Type B pancreatic cell (in vitro differentiated cells): Measurements from ENCODE around the gene WNK2. TPM values are rescaled to one million over a fixed set of nuclear protein-coding genes. Genes with fewer than 3 reads are reported as not detected.

Source experiments
- DNase-seq: peaks from one replicate; pipeline ENCODE4 v3.0.0; 2021; ENCODE audit warnings: mixed read lengths; ENCODE audit not compliant: unreplicated experiment; ENCODE audit errors: extremely low spot score
- H3K27ac Mint-ChIP-seq: 2 replicates; pipeline ENCODE4 v1.8.0; 2021; ENCODE audit warnings: mild to moderate bottlenecking, mixed read lengths
- H3K27me3 Mint-ChIP-seq: 2 replicates; pipeline ENCODE4 v1.8.0; 2021; ENCODE audit warnings: mixed read lengths
- H3K36me3 Mint-ChIP-seq: 2 replicates; pipeline ENCODE4 v1.8.0; 2021; ENCODE audit warnings: mixed read lengths
- H3K4me1 Mint-ChIP-seq: one replicate; pipeline ENCODE4 v1.8.0; 2021; ENCODE audit warnings: mixed read lengths; ENCODE audit not compliant: unreplicated experiment
- H3K4me3 Mint-ChIP-seq: 2 replicates; pipeline ENCODE4 v1.8.0; 2021; ENCODE audit warnings: mild to moderate bottlenecking, mixed read lengths
- H3K9me3 Mint-ChIP-seq: 2 replicates; pipeline ENCODE4 v1.8.0; 2021; ENCODE audit warnings: mixed read lengths
- CTCF ChIP-seq: fragments of 200-600 bp; sonication (generic); conservative IDR thresholded peaks from 2 replicates; pipeline ENCODE4 v1.5.0; 2021; ENCODE audit warnings: antibody characterized with exemption, mild to moderate bottlenecking
- total RNA-seq: library from RNA; stranded (reverse); gene quantifications from 2 replicates; pipeline ENCODE4 v1.2.1, GENCODE V29; 2021; ENCODE audit warnings: low replicate concordance

The WNK2 gene
- total RNA-seq, 1 donor from 2014 or later = 75.5 TPM

- H3K27ac Mint-ChIP-seq = no peak overlapping the region
- H3K4me3 Mint-ChIP-seq = no peak overlapping the region
- TF ChIP-seq CTCF = peak; percentile 80
- no peaks in the 10 kb centered on the region for H3K36me3 Mint-ChIP-seq
- H3K27me3 Mint-ChIP-seq = no peaks in the 10 kb centered on the region
- peaks cover 6% of the 10 kb centered on the region for H3K4me1 Mint-ChIP-seq
- H3K9me3 Mint-ChIP-seq = no peaks in the 10 kb centered on the region
- peak; percentile 72 for DNase-seq
Measured at GRCh38 chr9:93304574-93305496, 120.9 kb downstream of the WNK2 start.

- no peak for TF ChIP-seq CTCF
Measured at GRCh38 chr9:93305497-93306020, 121.6 kb downstream of the WNK2 start.

GRCh38 chr9:93306081-93306480, 122.1 kb downstream of the WNK2 start:
- no peak for TF ChIP-seq CTCF
- DNase-seq = peak; percentile 43
- Mint-ChIP-seq H3K36me3 (peaks cover 6% of the 10 kb centered on the region), H3K4me1 (peaks cover under 1% of the 10 kb centered on the region), H3K4me3 (no peak overlapping the region), H3K9me3 (no peaks in the 10 kb centered on the region), H3K27me3 (no peaks in the 10 kb centered on the region), H3K27ac (no peak overlapping the region)

More at GRCh38 chr9:93305497-93306020, 121.6 kb downstream of the WNK2 start:
- H3K27ac Mint-ChIP-seq = no peak overlapping the region
- no peaks in the 10 kb centered on the region for H3K27me3 Mint-ChIP-seq
- no peak overlapping the region for H3K4me3 Mint-ChIP-seq
- H3K9me3 Mint-ChIP-seq = no peaks in the 10 kb centered on the region
- peaks cover 5% of the 10 kb centered on the region for H3K4me1 Mint-ChIP-seq
- peak; percentile 51 for DNase-seq
- peaks cover 2% of the 10 kb centered on the region for H3K36me3 Mint-ChIP-seq

GRCh38 chr9:93306579-93307091, 122.7 kb downstream of the WNK2 start:
- Mint-ChIP-seq H3K36me3 (peaks cover 7% of the 10 kb centered on the region), H3K4me1 (no peaks in the 10 kb centered on the region), H3K4me3 (no peak overlapping the region), H3K27ac (no peak overlapping the region), H3K27me3 (no peaks in the 10 kb centered on the region), H3K9me3 (no peaks in the 10 kb centered on the region)
- DNase-seq = peak; percentile 60
- TF ChIP-seq CTCF = no peak

GRCh38 chr9:93307468-93308157, 123.7 kb downstream of the WNK2 start:
- peak; percentile 49 for DNase-seq
- Mint-ChIP-seq H3K4me3 (no peak overlapping the region), H3K9me3 (no peaks in the 10 kb centered on the region), H3K4me1 (peaks cover 1% of the 10 kb centered on the region), H3K36me3 (peaks cover 8% of the 10 kb centered on the region), H3K27ac (no peak overlapping the region), H3K27me3 (no peaks in the 10 kb centered on the region)
- no peak for TF ChIP-seq CTCF
